Mucosa of descending colon (tissue), 3 donors: ENCODE measurements around the gene RIC1. TPM values are rescaled to one million over a fixed set of nuclear protein-coding genes. Genes with fewer than 3 reads are reported as not detected.

Experiments
- ATAC-seq: fragments of 200-7000 bp; cut with Tn5 transposase; one replicate; pipeline ENCODE4 v1.9.1; 2020; ENCODE audit warnings: mild to moderate bottlenecking, moderate library complexity
- DNase-seq, 3 donors: peaks; one replicate each; pipeline ENCODE4 v3.0.0-alpha.2; 2020
- H3K36me3 ChIP-seq: fragments of 200-600 bp; one replicate; pipeline ENCODE4 v1.8.0; 2021; ENCODE audit warnings: low read depth, mild to moderate bottlenecking
- H3K4me1 ChIP-seq: fragments of 200-600 bp; one replicate; pipeline ENCODE4 v1.8.0; 2021; ENCODE audit warnings: low read depth, mild to moderate bottlenecking
- H3K4me3 ChIP-seq: fragments of 200-600 bp; one replicate; pipeline ENCODE4 v1.8.0; 2021; ENCODE audit warnings: mild to moderate bottlenecking
- H3K9me3 ChIP-seq: fragments of 200-600 bp; one replicate; pipeline ENCODE4 v1.8.0; 2021; ENCODE audit warnings: mild to moderate bottlenecking
- CTCF ChIP-seq: fragments of 200-600 bp; IDR thresholded peaks from one replicate; pipeline ENCODE4 v1.8.0; 2022; ENCODE audit warnings: antibody characterized with exemption, mild to moderate bottlenecking
- intact Hi-C, 2 donors: fragments of 100-400 bp; cut with DNase I in 1 of 2; cut with micrococcal nuclease in 1 of 2; formaldehyde crosslinking; loops; one replicate each; pipeline versions ENCODE4 v1.11.0 to v1.11.1; 2022; cut with DNase I, micrococcal nuclease
- total RNA-seq, 3 donors: library from RNA; stranded (reverse); fragmentation: NEBNext Ultra II Directional in 2 of 3; extraction: Animal tissue kit (Norgen Biotek cat#: 25700) in 2 of 3; gene quantifications; one replicate each; pipeline versions ENCODE4 v1.2.1 to v1.2.4, GENCODE V29; 2021 to 2023
- donor health status: DM: no; HTN: no; CAD: no; lungs with moderate emphysema.
- donor health status: DM: no; HTN: no; CAD: no.
- donor health status: DM: no; HTN: yes; CAD: no.

RIC1 gene
- total RNA-seq, 3 donors from 2014 or later: 15.8 to 22.4 (median 20.2) TPM

- DNase-seq: no peak
- Histone ChIP-seq H3K36me3 (peaks cover 4% of the 10 kb centered on the region), H3K9me3 (peaks cover 8% of the 10 kb centered on the region), H3K4me3 (no peak overlapping the region), H3K4me1 (no peaks in the 10 kb centered on the region)
- no peak for ATAC-seq
- TF ChIP-seq CTCF: no peak
- intact Hi-C loops: no loop called here
Measured at GRCh38 chr9:5783982-5784381, 155.1 kb downstream of the RIC1 start.

GRCh38 chr9:5784526-5785315 lies 155.8 kb downstream of the RIC1 start:
- DNase-seq (no peak), ATAC-seq (no peak)
- intact Hi-C loops: no loop called here
- Histone ChIP-seq H3K36me3 (no peaks in the 10 kb centered on the region), H3K9me3 (peaks cover under 1% of the 10 kb centered on the region), H3K4me1 (no peaks in the 10 kb centered on the region), H3K4me3 (no peak overlapping the region)
- TF ChIP-seq CTCF: no peak

GRCh38 chr9:5786370-5787127 lies 157.6 kb downstream of the RIC1 start:
- Histone ChIP-seq H3K36me3 (no peaks in the 10 kb centered on the region), H3K9me3 (no peaks in the 10 kb centered on the region), H3K4me1 (no peaks in the 10 kb centered on the region), H3K4me3 (no peak overlapping the region)
- ATAC-seq (peak; percentile 25), DNase-seq (no peak)
- intact Hi-C loops: no loop called here
- TF ChIP-seq CTCF: no peak

- ATAC-seq (no peak), DNase-seq (no peak)
- intact Hi-C loops: no loop called here
- Histone ChIP-seq H3K36me3 (no peaks in the 10 kb centered on the region), H3K4me3 (no peak overlapping the region), H3K9me3 (no peaks in the 10 kb centered on the region), H3K4me1 (no peaks in the 10 kb centered on the region)
- TF ChIP-seq CTCF: no peak
Measured at GRCh38 chr9:5787220-5787619, 158.3 kb downstream of the RIC1 start.

GRCh38 chr9:5787759-5788302 lies 158.9 kb downstream of the RIC1 start:
- Histone ChIP-seq H3K9me3 (no peaks in the 10 kb centered on the region), H3K4me3 (no peak overlapping the region), H3K36me3 (no peaks in the 10 kb centered on the region), H3K4me1 (no peaks in the 10 kb centered on the region)
- no peak for TF ChIP-seq CTCF
- no peak for ATAC-seq
- no peak for DNase-seq
- intact Hi-C loops: no loop called here
